WI38 (cell line): ENCODE measurements around the gene TWIST2.

Experiments used
- H3K4me3 ChIP-seq: 2 replicates; pipeline ENCODE4 v1.5.1; 2011; ENCODE audit warnings: low read depth, mild to moderate bottlenecking, control low read depth, low read length
- TF ChIP-seq, protein P1 (sequence below): IDR thresholded peaks from 2 replicates; pipeline ENCODE4 v1.5.1; 2012; ENCODE audit warnings: low read depth, mild to moderate bottlenecking, control low read depth, low read length

The TWIST2 gene

DNA sequence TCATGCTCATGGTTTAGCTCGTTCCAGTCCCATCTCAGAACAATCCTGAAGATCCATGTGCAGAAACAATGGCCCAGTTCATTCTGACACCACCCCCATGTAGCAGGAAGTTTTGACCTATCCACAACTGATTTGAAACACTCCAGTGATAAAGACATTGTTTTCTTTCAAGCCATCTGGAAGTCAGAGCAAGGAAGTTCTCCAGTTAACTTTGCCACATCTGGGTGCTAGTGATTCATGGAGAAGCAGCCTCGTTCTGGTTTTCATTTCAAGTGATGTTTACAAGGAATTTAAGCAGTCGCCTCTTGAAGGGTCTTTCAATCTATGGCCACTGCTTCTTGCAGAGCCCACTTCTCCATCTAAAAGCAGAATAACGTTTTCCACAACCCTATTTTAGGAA lies 36.6 kb upstream of the TWIST2 start:
- no peak overlapping the region for H3K4me3 ChIP-seq
- TF ChIP-seq, protein P1, sequence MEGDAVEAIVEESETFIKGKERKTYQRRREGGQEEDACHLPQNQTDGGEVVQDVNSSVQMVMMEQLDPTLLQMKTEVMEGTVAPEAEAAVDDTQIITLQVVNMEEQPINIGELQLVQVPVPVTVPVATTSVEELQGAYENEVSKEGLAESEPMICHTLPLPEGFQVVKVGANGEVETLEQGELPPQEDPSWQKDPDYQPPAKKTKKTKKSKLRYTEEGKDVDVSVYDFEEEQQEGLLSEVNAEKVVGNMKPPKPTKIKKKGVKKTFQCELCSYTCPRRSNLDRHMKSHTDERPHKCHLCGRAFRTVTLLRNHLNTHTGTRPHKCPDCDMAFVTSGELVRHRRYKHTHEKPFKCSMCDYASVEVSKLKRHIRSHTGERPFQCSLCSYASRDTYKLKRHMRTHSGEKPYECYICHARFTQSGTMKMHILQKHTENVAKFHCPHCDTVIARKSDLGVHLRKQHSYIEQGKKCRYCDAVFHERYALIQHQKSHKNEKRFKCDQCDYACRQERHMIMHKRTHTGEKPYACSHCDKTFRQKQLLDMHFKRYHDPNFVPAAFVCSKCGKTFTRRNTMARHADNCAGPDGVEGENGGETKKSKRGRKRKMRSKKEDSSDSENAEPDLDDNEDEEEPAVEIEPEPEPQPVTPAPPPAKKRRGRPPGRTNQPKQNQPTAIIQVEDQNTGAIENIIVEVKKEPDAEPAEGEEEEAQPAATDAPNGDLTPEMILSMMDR, result no peak

DNA sequence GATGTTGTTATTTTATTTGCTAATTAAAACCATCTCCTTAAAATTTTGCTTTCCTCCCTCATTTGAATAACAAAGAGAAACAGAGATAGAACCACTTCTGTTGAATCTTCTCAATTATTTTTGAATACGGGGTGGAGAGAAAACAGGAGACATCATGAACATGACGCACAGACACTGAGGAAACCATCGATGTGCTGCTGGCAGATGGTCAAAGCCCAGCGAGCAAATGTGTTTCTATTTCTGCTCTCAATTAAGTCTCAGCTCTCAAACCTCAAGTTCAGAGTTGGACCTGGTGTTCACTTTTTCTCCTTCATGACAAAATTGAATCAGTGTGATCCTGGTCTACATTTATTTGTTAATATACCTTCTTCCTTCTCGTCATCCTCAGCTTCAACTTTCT lies 36.1 kb upstream of the TWIST2 start:
- TF ChIP-seq, protein P1, result no peak
- H3K4me3 ChIP-seq, result no peak overlapping the region

DNA sequence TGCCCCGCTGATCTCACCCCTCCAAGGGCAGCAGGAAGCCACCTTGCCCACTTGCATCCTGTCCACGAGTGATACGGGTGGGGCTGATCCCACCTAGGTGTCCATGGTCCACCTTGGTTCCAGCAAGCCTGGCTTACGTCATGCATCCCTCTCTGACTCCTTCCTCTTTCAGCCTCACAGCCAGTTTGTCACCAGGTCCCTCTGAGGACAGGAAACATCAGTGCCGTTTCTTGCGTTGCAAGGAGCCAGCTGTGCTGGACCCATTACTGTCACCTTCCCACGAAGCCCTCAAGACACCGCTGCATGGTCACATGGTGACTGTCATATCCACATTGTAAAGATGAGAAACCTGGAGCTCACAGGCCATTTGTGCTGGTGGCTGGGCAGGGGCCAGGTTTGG lies 34.8 kb upstream of the TWIST2 start:
- TF ChIP-seq, protein P1, result no peak
- H3K4me3 ChIP-seq, result no peak overlapping the region

DNA sequence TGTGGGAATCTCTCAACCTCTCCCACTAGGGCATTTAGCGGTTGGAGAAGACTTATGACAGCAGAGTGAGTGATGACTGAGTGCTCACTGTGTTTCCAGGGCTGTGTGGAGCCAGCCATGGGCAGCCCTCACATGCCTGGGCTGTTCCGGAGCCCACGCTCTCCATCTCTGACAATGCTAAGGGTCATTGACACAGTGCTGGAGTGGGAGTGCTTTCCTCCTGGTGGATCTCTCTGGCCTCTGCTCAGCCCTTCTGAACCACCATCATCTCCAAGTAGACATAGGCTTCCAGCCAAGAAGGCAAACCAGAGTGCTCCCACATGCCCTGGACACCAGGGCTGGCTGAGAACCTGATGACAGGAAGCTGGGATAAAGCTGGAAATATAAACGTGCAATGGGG lies 33.1 kb upstream of the TWIST2 start:
- TF ChIP-seq, protein P1, result no peak

DNA sequence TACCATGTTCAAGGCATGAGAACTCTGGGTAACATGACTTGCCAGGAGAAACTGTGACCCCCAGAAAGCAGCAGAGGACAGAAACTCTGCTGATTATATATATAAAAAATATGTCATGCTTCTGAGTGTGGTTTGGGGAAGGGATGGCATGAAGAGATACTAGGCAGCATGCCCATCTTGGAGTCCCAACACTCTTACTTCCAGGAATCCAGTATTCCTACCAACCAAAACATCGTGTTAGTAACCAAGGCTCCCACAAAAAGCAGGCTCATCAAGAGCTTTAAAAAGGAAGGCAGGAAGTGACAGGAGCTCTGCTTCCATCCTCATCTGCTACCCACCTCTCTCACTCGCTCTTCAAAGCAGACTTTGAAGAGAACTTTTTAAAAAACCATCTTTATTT lies 31.6 kb upstream of the TWIST2 start:
- H3K4me3 ChIP-seq, result no peak overlapping the region
- TF ChIP-seq, protein P1, result no peak

More for the DNA sequence above, 33.1 kb upstream of the TWIST2 start:
- H3K4me3 ChIP-seq, result no peak overlapping the region

DNA sequence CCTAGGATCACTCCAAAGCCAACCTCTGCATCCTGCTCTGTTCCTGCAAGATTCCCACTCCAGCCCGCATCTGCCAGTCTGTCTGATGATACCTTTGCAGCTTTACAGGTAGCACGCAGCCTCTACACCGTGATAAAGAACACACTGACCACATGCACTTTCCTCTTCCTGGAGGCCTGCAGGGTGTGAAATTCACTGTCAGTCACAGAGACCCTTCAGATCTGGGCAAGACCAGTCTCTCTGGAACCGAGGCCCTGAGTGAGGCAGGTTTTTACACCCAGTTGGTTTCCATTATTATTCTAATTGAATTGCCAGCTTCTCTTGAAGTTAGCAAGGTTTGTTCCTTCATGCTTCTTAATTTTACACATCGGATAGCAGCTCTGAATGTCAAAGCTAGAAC lies 30.5 kb upstream of the TWIST2 start:
- H3K4me3 ChIP-seq, result no peak overlapping the region
- TF ChIP-seq, protein P1, result no peak

DNA sequence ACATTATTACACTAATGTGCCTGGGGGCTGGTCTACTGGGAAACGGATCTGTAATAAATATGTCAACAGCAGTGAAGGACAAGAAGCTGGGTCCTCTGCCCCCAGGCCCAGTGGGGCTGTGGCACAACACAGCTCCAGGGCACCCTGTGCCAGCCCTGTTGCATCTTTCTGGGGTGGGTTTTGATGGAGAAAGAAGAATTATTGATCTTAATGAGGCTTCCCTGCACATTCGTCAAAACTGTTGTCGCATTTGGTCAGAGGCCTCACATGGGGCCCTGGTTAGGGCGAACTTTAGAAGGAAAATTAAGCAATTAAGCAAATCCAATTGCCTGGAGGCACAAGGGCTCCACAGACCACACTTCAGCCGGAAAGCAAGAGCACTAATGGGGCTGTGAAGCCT lies 30.0 kb upstream of the TWIST2 start:
- no peak overlapping the region for H3K4me3 ChIP-seq
- TF ChIP-seq, protein P1, result no peak
